CD8-positive, alpha-beta memory T cell (primary cell): ENCODE measurements around the gene GRIN2A. TPM values are rescaled to one million over a fixed set of nuclear protein-coding genes. Genes with fewer than 3 reads are reported as not detected.

Experiments used
- CTCF ChIA-PET: fragments of 350-600 bp; sonication (Branson Sonifier 250); formaldehyde crosslinking; loops from one replicate; lab custom pipeline; 2021; ENCODE audit warnings: antibody characterized with exemption; lab: Charles Lee
- POLR2A ChIA-PET: fragments of 350-600 bp; sonication (Branson Sonifier 250); formaldehyde crosslinking; loops from one replicate; lab custom pipeline; 2021; ENCODE audit warnings: antibody characterized with exemption; lab: Charles Lee
- DNase-seq, 5 donors: peaks; one replicate each; pipeline versions ENCODE4 v3.0.0 to v3.0.0-alpha.2; 2020 to 2022; ENCODE audit warnings: mixed read lengths in 1 of 5
- H3K27ac ChIP-seq: one replicate; pipeline ENCODE4 v1.7.0; 2013; ENCODE audit warnings: low read depth, mild to moderate bottlenecking, low read length, moderate library complexity
- H3K27me3 ChIP-seq: 2 replicates; pipeline ENCODE4 v1.7.0; 2013; ENCODE audit warnings: low read length, mild to moderate bottlenecking; ENCODE audit not compliant: insufficient read depth, poor library complexity, severe bottlenecking
- H3K36me3 ChIP-seq: 2 replicates; pipeline ENCODE4 v1.7.0; 2013; ENCODE audit warnings: mild to moderate bottlenecking, low read length, moderate library complexity; ENCODE audit not compliant: insufficient read depth
- H3K4me1 ChIP-seq: 2 replicates; pipeline ENCODE4 v1.7.0; 2013; ENCODE audit warnings: mild to moderate bottlenecking, low read length, moderate library complexity; ENCODE audit not compliant: insufficient read depth
- H3K4me3 ChIP-seq: 2 replicates; pipeline ENCODE4 v1.7.0; 2013; ENCODE audit warnings: mild to moderate bottlenecking, low read length
- H3K9me3 ChIP-seq: 2 replicates; pipeline ENCODE4 v1.7.0; 2013; ENCODE audit warnings: mild to moderate bottlenecking, low read length
- H3K27ac Mint-ChIP-seq, 8 donors: one replicate each; pipeline ENCODE4 v1.8.0; 2020 to 2021; ENCODE audit warnings: mixed read lengths in 8 of 8, mild to moderate bottlenecking in 6 of 8, inconsistent platforms in 3 of 8, moderate library complexity in 3 of 8
- H3K27me3 Mint-ChIP-seq, 2 donors: one replicate each; pipeline ENCODE4 v1.8.0; 2020 to 2021; ENCODE audit warnings: mixed read lengths in 2 of 2, mild to moderate bottlenecking in 1 of 2, moderate library complexity in 1 of 2
- H3K36me3 Mint-ChIP-seq, 3 donors: one replicate each; pipeline ENCODE4 v1.8.0; 2020 to 2021; ENCODE audit warnings: mixed read lengths in 3 of 3, inconsistent platforms in 1 of 3, mild to moderate bottlenecking in 1 of 3
- H3K4me1 Mint-ChIP-seq, 3 donors: one replicate each; pipeline ENCODE4 v1.8.0; 2020 to 2021; ENCODE audit warnings: mixed read lengths in 3 of 3, inconsistent platforms in 1 of 3, mild to moderate bottlenecking in 1 of 3
- H3K4me3 Mint-ChIP-seq, 7 donors: one replicate each; pipeline ENCODE4 v1.8.0; 2020 to 2021; ENCODE audit warnings: mixed read lengths in 7 of 7, mild to moderate bottlenecking in 6 of 7, moderate library complexity in 4 of 7, inconsistent platforms in 2 of 7
- H3K9me3 Mint-ChIP-seq, 5 donors: one replicate each; pipeline ENCODE4 v1.8.0; 2020 to 2022; ENCODE audit warnings: mixed read lengths in 5 of 5, mild to moderate bottlenecking in 3 of 5, moderate library complexity in 2 of 5, inconsistent platforms in 1 of 5
- polyA plus RNA-seq: library from polyadenylated mRNA; unstranded; fragments of 300-500 nt; fragmentation: Illumina TruSeq; gene quantifications from one replicate; pipeline ENCODE4 v1.2.3, GENCODE V29; 2021
- total RNA-seq, 2 experiments: library from RNA; stranded (reverse); gene quantifications; one replicate each; pipeline ENCODE4 v1.2.3, GENCODE V29; 2021

GRIN2A gene
- total and polyA plus RNA-seq, 3 experiments from 2014 or later, result not detected

GRCh38 chr16:9913604-9914326 lies 268.5 kb downstream of the GRIN2A start:
- no peak overlapping the region for H3K27ac ChIP-seq
- no peaks in the 10 kb centered on the region for H3K36me3 ChIP-seq
- Mint-ChIP-seq H3K27me3 (no peaks in the 10 kb centered on the region), H3K4me1 (no peaks in the 10 kb centered on the region), H3K27ac (no peak overlapping the region), H3K36me3 (no peaks in the 10 kb centered on the region), H3K9me3 (peaks cover 0 to 5% (median 0%) of the 10 kb centered on the region in 5 donors), H3K4me3 (no peak overlapping the region)
- H3K4me3 ChIP-seq, result no peak overlapping the region
- ChIA-PET POLR2A (no interaction called here), CTCF (no interaction called here)
- no peaks in the 10 kb centered on the region for H3K27me3 ChIP-seq
- DNase-seq, result no peak
- no peaks in the 10 kb centered on the region for H3K9me3 ChIP-seq
- no peaks in the 10 kb centered on the region for H3K4me1 ChIP-seq

- POLR2A ChIA-PET, result no interaction called here
- H3K27me3 Mint-ChIP-seq, result peaks cover 0 to 1% of the 10 kb centered on the region in 2 donors
- H3K27ac ChIP-seq, result no peak overlapping the region
- H3K4me1 Mint-ChIP-seq, result no peaks in the 10 kb centered on the region
- no peaks in the 10 kb centered on the region for H3K9me3 ChIP-seq
- H3K4me3 ChIP-seq, result no peak overlapping the region
- H3K36me3 Mint-ChIP-seq, result no peaks in the 10 kb centered on the region
- H3K9me3 Mint-ChIP-seq, result peaks cover 0 to 5% (median 0%) of the 10 kb centered on the region in 5 donors
- CTCF ChIA-PET, result no interaction called here
- H3K27ac Mint-ChIP-seq, result no peak overlapping the region
- H3K4me1 ChIP-seq, result no peaks in the 10 kb centered on the region
- no peak overlapping the region for H3K4me3 Mint-ChIP-seq
- H3K36me3 ChIP-seq, result no peaks in the 10 kb centered on the region
- H3K27me3 ChIP-seq, result no peaks in the 10 kb centered on the region
- no peak for DNase-seq
Observed at GRCh38 chr16:9911989-9912388, 270.2 kb downstream of the GRIN2A start.

GRCh38 chr16:9911231-9911630 lies 271.0 kb downstream of the GRIN2A start:
- ChIA-PET POLR2A (no interaction called here), CTCF (no interaction called here)
- Mint-ChIP-seq H3K4me3 (no peak overlapping the region), H3K27me3 (peaks cover 0 to 1% of the 10 kb centered on the region in 2 donors), H3K9me3 (peaks cover 0 to 5% (median 0%) of the 10 kb centered on the region in 5 donors), H3K4me1 (no peaks in the 10 kb centered on the region), H3K36me3 (no peaks in the 10 kb centered on the region), H3K27ac (no peak overlapping the region)
- no peak overlapping the region for H3K27ac ChIP-seq
- H3K4me3 ChIP-seq, result no peak overlapping the region
- H3K4me1 ChIP-seq, result no peaks in the 10 kb centered on the region
- no peaks in the 10 kb centered on the region for H3K27me3 ChIP-seq
- DNase-seq, result no peak
- H3K9me3 ChIP-seq, result no peaks in the 10 kb centered on the region
- no peaks in the 10 kb centered on the region for H3K36me3 ChIP-seq

GRCh38 chr16:9909072-9909825 lies 273.0 kb downstream of the GRIN2A start:
- Histone ChIP-seq H3K27ac (no peak overlapping the region), H3K36me3 (no peaks in the 10 kb centered on the region), H3K4me3 (no peak overlapping the region), H3K4me1 (no peaks in the 10 kb centered on the region), H3K9me3 (no peaks in the 10 kb centered on the region), H3K27me3 (no peaks in the 10 kb centered on the region)
- H3K36me3 Mint-ChIP-seq, result no peaks in the 10 kb centered on the region
- H3K4me3 Mint-ChIP-seq, result no peak overlapping the region
- DNase-seq, result no peak
- H3K9me3 Mint-ChIP-seq, result peaks cover 0 to 5% (median 0%) of the 10 kb centered on the region in 5 donors
- no peaks in the 10 kb centered on the region for H3K4me1 Mint-ChIP-seq
- H3K27me3 Mint-ChIP-seq, result peaks cover 0 to 1% of the 10 kb centered on the region in 2 donors
- H3K27ac Mint-ChIP-seq, result no peak overlapping the region
- ChIA-PET CTCF (no interaction called here), POLR2A (no interaction called here)

GRCh38 chr16:9908613-9909012 lies 273.6 kb downstream of the GRIN2A start:
- ChIA-PET CTCF (no interaction called here), POLR2A (no interaction called here)
- no peaks in the 10 kb centered on the region for H3K27me3 ChIP-seq
- Mint-ChIP-seq H3K27me3 (peaks cover 0 to 1% of the 10 kb centered on the region in 2 donors), H3K36me3 (no peaks in the 10 kb centered on the region), H3K4me1 (no peaks in the 10 kb centered on the region), H3K9me3 (peaks cover 0 to 5% (median under 1%) of the 10 kb centered on the region in 5 donors), H3K27ac (no peak overlapping the region), H3K4me3 (no peak overlapping the region)
- no peaks in the 10 kb centered on the region for H3K36me3 ChIP-seq
- H3K9me3 ChIP-seq, result no peaks in the 10 kb centered on the region
- H3K4me1 ChIP-seq, result no peaks in the 10 kb centered on the region
- no peak for DNase-seq
- H3K27ac ChIP-seq, result no peak overlapping the region
- no peak overlapping the region for H3K4me3 ChIP-seq

GRCh38 chr16:9907752-9908151 lies 274.5 kb downstream of the GRIN2A start:
- peaks cover 0 to 5% (median 2%) of the 10 kb centered on the region in 5 donors for H3K9me3 Mint-ChIP-seq

GRCh38 chr16:9906218-9906617 lies 276.0 kb downstream of the GRIN2A start:
- ChIA-PET POLR2A (no interaction called here), CTCF (no interaction called here)
- no peak for DNase-seq
- no peaks in the 10 kb centered on the region for H3K36me3 ChIP-seq
- Mint-ChIP-seq H3K27me3 (peaks cover 0 to 1% of the 10 kb centered on the region in 2 donors), H3K4me3 (no peak overlapping the region), H3K4me1 (no peaks in the 10 kb centered on the region), H3K36me3 (no peaks in the 10 kb centered on the region), H3K27ac (no peak overlapping the region), H3K9me3 (peaks cover 0 to 6% (median 5%) of the 10 kb centered on the region in 5 donors)
- no peaks in the 10 kb centered on the region for H3K4me1 ChIP-seq
- H3K27me3 ChIP-seq, result no peaks in the 10 kb centered on the region
- no peaks in the 10 kb centered on the region for H3K9me3 ChIP-seq
- H3K27ac ChIP-seq, result no peak overlapping the region
- H3K4me3 ChIP-seq, result no peak overlapping the region

More at GRCh38 chr16:9907752-9908151, 274.5 kb downstream of the GRIN2A start:
- no peaks in the 10 kb centered on the region for H3K36me3 Mint-ChIP-seq
- peaks cover 0 to 1% of the 10 kb centered on the region in 2 donors for H3K27me3 Mint-ChIP-seq
- H3K27me3 ChIP-seq, result no peaks in the 10 kb centered on the region
- H3K36me3 ChIP-seq, result no peaks in the 10 kb centered on the region
- DNase-seq, result no peak
- H3K4me3 ChIP-seq, result no peak overlapping the region
- POLR2A ChIA-PET, result no interaction called here
- no peaks in the 10 kb centered on the region for H3K4me1 ChIP-seq
- no peak overlapping the region for H3K27ac ChIP-seq
- no peak overlapping the region for H3K4me3 Mint-ChIP-seq
- H3K4me1 Mint-ChIP-seq, result no peaks in the 10 kb centered on the region
- CTCF ChIA-PET, result no interaction called here
- H3K27ac Mint-ChIP-seq, result no peak overlapping the region
- H3K9me3 ChIP-seq, result no peaks in the 10 kb centered on the region

- DNase-seq, result no peak
- Mint-ChIP-seq H3K27me3 (peaks cover 0 to 1% of the 10 kb centered on the region in 2 donors), H3K27ac (no peak overlapping the region), H3K4me3 (no peak overlapping the region), H3K36me3 (no peaks in the 10 kb centered on the region), H3K9me3 (peaks cover 0 to 6% (median 2%) of the 10 kb centered on the region in 5 donors), H3K4me1 (no peaks in the 10 kb centered on the region)
- Histone ChIP-seq H3K4me1 (no peaks in the 10 kb centered on the region), H3K27ac (no peak overlapping the region), H3K27me3 (no peaks in the 10 kb centered on the region), H3K4me3 (no peak overlapping the region), H3K9me3 (no peaks in the 10 kb centered on the region), H3K36me3 (no peaks in the 10 kb centered on the region)
- ChIA-PET CTCF (no interaction called here), POLR2A (no interaction called here)
Observed at GRCh38 chr16:9904526-9904925, 277.7 kb downstream of the GRIN2A start.
